Smooth muscle cell of the brain vasculature (primary cell): ENCODE measurements around the gene TBCK.
A peak's percentile ranks its signal among the peaks of the same experiment; 100 is the strongest.

Experiments used
- DNase-seq: peaks from one replicate; pipeline ENCODE4 v3.0.0-alpha.2; 2012; ENCODE audit warnings: low read depth, low spot score

Gene TBCK

DNA sequence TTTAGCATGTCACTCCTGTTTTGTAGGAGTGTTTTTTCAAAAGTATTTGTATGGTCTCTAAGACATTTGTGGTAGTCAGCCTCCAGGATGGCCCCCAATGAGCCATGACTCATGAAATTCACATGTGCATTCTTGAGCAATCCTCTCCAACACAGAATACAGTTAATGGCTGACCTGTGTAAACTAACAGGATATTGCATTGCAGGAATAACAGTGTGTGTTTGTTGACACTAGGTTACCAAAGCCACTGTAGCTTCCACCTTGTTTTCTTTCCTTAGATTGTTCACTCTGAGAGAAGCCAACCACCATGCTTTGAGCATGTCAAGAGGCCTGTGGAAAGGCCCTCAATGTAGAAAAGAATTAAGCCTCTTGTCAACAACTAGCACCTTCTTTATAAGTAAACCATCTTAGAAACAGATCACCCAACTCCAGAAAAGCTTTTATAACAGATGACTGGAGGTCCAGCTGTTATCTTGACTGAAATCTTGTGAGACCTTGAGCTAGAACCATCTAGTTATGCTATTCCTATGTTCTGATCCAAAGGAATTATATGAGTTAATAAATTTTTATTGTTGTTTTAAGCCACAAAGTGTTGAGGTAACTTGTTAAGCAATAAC, 28.5 kb downstream of the TBCK start:
- peak; percentile 87 for DNase-seq

DNA sequence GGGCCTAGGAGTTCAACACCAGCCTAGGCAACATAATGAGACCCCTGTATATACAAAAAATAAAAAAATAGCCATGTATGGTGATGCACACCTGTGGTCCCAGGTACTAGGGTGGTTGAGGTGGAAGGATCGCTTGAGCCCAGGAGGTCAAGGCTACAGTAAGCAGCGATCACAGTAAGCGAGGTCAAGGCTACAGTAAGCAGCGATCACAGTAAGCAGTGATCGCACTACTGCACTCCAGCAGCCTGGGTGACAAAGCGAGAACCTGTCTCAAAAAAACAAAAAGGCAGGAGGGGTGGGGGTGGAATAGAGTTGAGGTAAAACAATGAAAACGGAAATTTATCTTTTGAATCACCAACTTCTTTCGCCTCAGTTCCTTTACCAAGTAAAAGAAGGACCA, 29.4 kb downstream of the TBCK start:
- DNase-seq: no peak

DNA sequence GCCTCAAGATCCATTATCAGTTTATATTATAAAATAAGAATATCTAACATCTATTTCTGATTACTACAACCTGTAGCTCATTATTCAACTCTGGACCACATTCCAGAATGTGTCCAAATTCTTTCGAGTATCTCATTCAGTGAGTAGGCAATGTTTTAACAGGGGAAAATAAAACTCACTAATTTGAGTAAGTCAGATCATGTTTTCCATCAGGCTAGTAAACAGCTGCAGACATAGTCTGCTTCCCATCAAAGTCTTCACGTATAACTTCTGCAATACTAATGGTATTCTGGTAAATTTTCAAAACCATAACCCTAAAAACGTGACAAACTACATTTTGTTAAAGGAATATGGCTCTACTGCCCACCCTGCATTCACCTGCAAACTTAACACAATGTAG, 31.8 kb downstream of the TBCK start:
- DNase-seq: no peak

DNA sequence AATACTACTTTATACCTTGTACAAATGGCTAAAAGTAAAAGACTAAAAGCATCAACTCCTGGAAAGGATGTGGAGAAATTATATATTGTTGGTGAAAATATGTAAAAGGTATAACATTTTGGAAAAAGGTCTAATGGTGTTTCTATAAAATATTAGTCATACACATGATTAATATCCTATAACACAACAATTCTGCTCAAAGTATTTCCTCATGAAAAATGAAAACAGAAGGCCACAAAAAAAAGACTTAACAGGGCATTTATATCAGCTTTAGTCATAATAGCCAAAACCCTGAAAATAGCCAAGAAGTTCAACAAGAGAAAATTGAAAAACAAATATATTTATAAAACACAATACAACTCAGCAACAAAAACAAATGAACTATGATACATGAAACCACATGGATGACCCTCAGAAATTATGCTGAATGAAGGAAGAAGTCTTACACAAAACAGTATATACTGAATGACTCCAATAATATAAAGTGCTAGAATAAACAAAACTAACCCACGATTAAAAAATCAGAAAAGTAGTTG, 38.8 kb downstream of the TBCK start:
- DNase-seq: no peak

DNA sequence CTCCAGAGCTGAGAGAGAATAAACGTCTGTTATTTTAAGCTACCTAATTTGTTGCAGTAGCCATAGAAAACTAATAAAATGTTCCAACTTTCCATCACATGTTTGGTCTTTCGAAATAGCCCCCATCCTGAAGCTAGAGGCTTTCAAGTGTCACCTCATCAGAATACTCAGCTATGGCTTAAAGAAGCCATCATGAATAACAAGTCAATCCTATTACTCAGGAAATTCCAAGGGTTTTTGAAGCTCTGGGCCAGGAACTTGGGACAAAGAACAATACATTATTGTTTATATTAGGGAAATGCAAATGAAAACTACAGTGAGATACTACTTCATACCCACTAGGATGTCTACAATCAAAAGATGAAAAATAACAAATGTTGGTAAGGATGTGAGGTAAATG, 42.2 kb downstream of the TBCK start:
- DNase-seq: no peak

DNA sequence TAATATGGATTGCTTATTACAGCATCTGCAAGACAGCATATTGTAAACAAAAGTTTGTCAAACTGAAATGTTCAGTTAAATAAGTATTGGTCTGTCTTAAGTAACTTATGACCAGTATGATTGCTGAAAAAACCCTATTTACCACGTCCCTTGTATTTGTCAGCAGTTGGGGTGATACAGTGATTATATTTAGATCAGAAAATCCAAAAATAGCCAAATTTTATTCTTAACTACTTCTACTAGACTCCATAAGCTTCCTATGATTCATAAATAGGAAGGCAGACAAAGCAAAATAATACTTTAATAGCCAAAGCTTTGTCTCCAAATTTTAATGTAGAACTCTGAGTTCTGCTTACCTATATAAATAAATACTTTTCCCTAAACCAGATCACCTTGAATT, 45.3 kb downstream of the TBCK start:
- no peak for DNase-seq

DNA sequence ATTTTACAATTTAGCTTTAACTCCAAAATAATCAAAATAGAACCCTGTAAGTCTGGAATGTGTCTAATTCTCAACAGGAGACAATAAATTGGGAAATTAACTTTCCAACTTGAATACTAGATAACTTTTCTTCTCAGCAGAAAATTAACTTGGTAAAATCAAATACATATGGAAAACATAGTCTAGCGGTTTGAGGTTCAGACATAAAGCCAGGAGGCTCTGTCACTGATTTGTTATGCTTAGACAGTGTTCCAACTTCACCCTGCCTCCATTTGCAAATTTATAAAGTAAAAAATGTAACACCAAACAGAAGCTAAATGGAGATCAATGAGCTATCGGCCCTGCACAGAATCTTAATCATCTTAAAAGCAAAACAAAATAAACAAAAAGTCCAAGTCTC, 46.3 kb downstream of the TBCK start:
- DNase-seq: no peak

DNA sequence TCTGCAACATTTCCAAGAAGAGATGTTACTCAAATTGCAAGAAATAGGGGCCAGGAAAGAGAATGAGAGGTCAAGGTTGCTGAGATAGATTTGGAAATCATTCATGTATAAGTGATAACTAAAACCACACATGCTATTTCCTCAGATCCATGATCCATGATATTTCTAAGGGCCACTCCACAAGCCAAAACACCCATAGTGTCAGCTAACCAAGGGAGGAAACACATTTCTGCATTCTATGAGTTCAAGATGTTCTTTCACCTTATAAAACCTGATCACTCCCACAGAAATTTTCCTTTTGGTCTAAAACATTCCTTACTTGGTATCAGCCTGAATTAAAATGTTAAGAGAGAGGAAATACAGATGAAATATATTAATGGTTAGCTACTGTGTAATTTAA, 47.2 kb downstream of the TBCK start:
- no peak for DNase-seq

DNA sequence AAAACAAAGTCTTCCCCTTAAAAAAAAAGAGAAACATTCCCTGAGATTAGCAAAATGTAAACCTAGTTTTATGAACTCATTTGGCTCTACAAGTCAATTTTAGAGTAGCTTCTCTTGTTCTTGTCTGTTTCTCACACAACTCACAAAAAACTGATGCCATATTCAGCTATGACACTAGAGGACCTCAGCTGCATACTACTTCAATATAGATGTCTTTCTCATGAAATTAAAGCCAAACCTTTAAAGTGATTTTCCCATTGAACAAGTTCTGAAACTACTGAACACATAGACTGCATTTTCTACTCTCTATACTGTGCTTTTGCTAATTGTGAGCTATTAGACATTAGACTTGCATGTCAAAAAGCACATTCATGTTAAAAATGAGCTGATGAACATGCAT, 49.8 kb downstream of the TBCK start:
- peak; percentile 32 for DNase-seq

DNA sequence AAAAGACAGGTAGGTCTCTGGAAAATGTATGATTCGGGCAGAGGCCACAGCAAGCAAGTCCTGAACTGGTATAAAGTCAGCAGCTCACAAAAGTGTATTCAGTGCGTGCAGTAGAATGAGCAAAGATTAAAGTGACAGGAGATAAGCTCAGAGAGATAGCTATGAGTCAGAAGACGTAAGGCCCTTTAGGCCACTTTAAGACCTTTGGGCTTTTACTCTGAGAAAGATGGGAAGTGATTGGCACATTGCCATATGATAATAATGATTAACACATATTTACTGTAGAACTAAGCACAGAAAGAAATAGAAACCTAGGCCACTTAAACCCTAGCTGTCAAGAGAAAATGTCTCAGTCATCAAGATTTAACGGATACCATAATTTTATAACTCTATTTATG, 51.7 kb downstream of the TBCK start:
- DNase-seq: no peak

DNA sequence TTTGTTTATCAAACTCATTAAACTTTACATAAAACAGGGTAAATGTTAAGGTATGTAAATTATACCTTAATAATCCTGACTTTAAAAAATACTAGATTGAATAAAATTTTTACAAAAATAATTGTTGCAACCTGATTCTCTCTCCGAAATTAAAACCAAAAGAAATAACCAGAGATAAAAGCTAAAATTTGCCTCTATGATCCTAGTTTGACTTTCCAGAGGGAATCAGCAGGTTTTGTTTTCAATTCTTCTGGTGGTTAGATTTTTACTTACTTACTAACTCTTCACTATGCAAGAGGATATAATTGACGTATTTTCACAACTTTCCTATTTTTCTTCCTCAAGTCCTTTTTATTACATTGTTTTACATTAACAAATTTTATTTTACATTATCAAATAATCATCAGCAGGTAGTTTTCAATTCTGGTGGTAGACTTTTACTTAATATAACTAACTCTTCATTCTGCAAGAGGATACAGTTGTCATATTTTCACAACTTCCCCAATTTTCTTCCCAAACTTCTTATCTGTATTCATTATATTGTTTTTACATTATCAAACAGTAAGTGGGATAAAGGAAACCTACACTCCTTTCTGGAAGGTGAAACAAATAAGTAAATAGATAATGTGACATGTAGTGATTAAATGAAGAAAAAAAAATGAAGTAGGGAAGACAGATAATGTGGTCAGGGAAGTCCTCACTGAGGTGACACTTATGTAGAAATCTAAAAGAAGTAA, 52.2 kb downstream of the TBCK start:
- DNase-seq: no peak

DNA sequence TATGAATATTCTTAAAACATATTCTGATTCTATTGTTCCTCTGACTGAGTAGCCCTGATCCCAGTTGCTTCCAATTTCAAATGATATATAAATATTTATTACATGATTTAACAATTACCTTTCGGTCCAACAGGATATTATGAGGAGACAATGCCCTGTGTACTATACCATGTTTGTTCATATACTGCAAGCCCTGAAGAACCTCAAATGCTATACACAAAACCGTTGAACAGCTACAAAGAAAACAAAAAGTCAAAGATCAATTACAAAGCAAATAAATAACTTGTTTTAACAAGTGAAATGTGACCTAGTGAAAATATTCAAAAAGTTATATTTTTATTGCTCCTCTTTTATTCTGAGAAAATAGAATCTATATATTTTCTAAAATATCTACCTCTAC, 54.0 kb downstream of the TBCK start:
- no peak for DNase-seq

DNA sequence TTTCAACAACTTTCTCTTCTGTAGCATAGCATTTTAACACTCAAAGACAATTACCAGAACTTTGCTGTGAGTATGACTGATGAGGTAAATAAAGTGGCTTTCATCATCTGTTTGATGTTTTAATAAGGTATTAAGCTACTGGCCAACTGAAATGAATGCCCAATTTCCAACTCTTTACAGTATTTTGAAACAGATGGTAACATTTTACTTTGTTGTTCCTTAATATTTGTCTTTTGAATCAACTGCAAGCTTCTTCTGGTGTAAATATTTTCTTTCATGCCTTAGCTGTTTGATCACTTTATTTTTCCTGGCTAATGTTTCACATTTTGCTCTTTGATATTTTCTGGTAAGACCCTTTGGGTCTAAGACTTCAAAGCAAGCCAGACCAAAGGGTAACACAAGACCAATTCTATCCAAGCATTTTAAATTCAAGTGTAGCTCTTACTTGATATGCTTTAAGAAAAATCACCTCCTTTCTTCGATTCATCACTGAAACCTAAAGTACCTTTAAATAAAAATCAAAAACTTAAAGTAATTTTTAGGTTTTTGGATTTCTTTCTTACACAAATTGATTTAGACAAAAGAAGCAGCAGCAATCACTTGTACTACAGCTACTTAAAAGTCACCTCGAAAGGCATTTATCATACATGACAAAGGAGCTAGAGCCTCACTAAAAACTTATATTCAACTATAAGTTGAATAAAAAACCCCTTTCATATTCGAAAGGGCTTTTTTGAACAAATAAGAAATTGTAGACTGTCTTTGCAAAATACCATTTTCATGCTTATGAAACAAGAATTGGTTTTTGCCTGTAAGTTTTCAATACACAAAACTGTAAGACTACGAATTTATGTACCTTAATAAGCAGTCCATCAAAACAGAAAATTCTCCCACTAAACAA, 57.6 kb downstream of the TBCK start:
- DNase-seq: peak; percentile 45

DNA sequence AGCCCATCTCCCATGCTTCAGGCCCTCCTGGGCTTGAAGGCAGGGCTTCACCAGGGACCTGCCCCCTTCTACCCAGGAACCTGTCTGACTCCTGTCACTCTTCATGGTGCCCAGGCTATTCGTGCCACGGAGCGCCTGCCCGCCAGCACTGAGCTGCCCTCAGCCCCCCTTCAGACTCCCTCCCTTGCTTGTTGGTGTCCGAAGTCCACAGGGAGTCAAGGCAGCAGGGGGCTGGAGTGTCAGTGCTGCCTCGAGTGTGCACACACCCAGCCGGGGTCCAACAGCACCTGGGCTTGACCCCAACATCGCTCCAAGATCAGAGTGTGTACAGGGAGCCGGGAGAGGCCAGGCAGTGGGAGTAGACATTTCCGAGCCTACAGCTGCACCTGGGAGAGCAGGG, 59.8 kb downstream of the TBCK start:
- DNase-seq: no peak

DNA sequence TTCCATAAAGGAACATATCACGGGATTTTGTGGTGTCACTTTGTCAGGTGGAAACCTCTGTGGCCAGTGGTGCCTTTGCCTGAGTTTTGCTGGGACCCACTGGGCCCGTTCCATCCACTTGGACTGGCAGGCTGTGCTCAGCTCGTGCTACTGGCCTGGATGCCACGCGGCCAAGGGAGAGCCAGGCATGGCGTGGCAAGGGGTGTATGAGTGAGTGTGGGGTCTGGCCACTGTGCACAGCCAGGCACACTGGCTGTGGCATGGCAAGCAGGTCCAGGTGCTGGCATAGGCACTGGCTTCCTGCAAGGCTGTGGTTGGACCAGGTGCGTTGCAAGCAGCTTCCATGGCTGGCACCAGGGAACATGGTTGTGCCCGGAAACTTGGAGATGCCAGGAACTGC, 60.8 kb downstream of the TBCK start:
- DNase-seq: no peak

DNA sequence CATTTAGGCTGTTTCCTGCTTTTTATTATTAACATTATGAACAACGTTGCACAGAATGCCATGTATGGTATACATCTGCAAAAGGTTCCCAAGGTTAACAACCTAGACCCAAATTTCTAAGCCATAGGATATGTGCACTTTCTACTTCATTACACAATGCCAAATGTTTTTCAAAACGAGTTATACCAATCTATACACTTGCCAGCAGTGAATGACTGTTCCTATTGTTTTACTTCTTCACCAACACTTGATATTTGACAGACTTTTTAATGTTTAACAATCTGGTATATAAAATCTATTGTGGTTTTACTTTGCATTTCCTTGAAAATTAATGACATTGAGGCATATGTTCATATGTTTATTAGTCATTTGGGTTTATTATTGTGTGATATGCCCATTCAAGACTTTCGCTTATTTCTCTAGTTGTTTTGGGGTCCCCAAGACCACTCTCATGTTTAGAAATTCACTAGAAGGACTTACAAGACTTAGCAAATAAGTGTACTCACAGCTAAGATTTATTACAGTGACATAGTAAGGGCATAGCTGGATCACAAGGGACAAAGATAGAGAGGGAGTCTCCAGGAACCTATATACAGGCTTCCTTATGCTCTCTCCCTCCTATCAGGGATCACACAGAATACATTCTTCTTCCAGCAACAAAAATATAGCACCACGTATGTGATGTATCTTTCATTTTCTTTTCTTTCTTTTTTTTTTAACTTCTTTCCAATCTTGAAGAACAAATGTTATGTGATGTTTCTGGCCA, 62.5 kb downstream of the TBCK start:
- DNase-seq: no peak

DNA sequence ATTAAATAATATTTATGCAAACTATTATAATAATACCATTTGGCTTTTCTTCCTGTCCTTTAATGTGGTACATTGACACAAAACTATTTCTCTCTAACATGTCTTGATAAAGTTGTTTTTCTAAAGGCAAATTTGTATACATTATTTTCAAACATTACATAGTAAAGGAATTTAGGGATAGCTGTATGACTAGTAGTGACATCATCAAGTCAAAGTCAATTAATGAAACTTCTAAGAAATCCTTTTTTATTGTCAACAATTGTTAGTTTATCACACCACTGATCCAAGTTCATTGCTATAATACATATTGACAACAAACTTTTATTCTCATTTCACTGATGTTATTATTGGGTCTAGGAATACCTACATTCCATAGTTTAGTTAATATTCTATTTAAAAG, 68.4 kb downstream of the TBCK start:
- no peak for DNase-seq

DNA sequence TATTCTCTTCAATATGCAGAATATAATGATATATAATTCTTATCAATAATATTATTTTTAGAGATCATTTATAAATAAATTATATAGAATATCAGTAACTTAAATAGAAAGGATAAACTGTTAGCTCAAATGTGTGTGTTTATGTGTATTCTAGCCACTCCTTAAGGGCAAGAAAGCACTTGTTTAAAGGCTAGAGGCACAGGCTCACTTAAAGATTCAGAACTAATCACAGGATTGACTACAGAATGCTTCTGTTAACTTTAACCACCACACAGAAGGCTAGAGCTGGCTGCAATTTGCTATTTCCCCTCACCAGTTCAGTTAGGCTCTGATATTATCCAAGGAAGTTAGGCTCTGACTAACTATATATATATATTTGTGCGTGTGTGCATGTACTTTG, 69.6 kb downstream of the TBCK start:
- DNase-seq: no peak

DNA sequence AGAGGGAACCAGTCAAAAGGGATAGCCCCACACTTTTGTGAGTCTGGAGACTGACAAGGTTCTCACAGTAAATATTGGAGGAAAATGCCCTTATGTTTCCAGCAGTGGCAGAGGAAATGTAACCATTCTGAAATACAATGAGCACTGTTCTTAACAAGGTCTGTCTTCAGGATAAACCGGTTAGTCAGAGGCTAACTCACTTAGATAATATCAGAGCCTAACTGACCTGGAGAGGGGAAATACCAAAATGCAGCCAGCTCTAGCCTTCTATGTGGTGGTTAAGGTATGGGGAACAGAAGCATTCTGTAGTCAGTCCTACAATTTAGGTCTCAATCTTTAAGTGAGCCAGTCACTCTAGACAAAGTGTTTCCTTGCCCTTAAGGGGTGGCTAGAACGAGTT, 70.8 kb downstream of the TBCK start:
- DNase-seq: no peak

DNA sequence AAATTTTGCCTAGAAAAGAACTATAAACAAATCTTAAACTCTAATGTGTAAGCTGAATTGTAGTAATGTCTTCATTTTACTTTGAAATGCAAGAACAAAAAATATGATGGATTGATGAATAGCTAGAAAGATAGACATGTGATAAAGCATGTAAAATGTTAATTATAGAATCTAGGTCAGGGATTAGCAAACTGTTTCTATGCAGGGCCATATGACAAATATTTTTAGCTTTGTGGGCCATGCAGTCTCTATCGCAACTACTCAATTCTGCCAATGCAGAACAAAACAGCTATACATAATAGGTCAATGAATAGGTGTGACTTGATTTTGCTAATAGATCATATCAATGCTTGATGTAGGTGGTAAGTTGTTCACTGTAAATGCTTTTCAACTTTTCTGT, 75.3 kb downstream of the TBCK start:
- no peak for DNase-seq

DNA sequence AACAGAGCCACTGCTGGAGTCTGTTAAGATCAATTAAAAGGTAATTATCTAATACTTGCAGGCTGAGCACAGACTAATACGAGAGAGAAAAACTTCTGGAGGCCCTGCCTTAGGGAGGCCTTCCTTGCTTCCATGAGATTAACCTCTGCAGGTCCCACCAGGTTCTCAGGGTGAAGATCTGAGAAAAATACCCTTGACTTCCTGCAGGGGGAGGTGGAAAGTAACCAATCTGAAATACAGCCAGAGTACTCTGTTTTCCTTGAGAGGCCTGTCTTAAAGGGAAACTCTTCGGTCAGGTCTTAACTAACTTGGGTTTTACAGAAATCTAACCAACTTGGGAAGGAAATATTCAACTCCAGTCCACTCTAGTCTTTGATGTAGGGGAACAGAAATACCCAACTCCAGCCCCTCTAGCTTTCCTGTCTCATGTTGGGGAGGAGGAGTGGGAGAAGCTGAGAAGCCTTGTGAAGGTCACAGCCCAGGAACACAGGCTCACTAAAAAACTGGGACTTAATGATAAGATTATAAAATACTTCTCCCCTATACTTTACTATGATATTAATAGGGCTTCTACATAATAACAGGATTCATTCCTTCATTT, 77.1 kb downstream of the TBCK start:
- DNase-seq: peak; percentile 26
